Glomerular visceral epithelial cell (primary cell): ENCODE results near the gene MED23.
"Not testable (repeated sequence)": the region's sequence is repeated elsewhere in the genome, so short reads cannot be mapped to it uniquely, and the experiment has no call there.

Source experiments
- DNase-seq: peaks from one replicate; pipeline ENCODE4 v3.0.0-alpha.2; 2016; ENCODE audit errors: extremely low spot score

Gene MED23

DNA sequence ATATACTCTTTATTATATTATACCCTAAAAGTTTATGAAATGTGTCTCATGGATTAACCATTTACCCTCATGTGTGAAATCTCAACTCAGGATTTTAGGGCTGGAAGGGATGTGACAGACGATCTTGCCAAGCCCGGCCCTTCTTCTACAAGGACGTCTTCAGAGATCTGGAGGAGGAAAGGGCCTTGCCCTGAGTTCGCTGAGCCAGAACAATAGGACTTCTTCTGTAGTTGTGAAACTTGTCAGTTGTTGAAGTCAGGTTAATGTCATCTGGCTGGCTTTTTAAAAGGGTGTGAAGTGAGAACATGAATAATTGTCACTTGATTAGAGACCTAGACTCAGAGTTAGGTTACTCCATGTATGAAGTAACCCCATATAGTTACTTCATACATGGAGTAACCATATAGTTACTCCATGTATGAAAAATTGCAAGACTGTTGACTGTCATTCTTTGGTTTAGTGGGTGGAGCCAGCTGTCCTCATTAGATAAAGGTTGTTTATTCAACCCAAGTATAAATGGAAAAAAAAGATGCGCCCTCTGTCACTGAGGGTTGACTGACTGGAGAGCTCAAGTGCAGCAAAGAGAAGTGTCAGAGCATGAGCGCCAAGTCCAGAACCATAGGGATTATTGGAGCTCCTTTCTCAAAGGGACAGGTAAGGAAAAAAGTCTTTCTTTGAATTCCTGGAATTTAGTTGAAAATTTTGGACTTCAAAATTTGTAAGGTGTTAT lies 55.2 kb downstream of the MED23 start, which contains the start of gene ARG1:
ARG1 (plus strand) TSS at position 541 of the 730 bp plus-strand sequence; CDS start at position 598, 57 bp downstream.
- no peak for DNase-seq

DNA sequence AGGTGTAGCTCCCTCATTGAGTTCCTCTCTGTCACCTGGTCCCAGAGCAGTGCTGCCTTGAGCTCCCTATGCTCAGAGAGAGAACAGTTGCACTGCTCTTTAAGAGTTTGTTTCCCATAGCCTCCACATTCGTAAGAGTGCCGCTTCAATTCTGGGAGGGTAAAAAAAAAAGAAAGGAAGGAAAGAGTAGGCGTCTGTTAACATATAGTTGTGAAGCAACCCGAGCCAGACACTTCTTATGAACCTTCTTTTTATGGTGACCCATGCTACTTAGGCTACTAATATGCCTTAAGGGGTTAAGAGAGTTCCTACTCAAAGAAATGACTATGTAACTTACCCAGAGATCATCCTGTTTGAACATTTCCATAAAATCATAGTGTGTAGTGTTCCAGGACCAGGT lies 59.3 kb downstream of the MED23 start:
- no peak for DNase-seq

DNA sequence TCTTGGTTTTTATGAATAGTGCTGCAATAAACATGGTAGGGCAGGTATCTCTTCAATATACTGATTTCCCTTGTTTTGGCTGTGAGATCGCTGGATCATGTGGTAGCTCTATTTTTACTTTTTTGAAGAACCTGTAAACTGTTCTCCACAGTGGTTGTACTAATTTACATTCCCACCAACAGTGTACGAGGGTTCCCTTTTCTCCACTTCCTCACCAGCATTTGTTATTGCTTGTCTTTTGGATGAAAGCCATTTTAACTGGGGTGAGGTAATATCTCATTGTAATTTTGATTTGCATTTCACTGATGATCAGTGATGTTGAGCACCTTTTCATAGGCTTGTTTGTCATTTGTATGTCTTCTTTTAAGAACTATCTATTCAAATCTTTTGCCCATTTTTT lies 63.0 kb downstream of the MED23 start:
- DNase-seq, result no peak

DNA sequence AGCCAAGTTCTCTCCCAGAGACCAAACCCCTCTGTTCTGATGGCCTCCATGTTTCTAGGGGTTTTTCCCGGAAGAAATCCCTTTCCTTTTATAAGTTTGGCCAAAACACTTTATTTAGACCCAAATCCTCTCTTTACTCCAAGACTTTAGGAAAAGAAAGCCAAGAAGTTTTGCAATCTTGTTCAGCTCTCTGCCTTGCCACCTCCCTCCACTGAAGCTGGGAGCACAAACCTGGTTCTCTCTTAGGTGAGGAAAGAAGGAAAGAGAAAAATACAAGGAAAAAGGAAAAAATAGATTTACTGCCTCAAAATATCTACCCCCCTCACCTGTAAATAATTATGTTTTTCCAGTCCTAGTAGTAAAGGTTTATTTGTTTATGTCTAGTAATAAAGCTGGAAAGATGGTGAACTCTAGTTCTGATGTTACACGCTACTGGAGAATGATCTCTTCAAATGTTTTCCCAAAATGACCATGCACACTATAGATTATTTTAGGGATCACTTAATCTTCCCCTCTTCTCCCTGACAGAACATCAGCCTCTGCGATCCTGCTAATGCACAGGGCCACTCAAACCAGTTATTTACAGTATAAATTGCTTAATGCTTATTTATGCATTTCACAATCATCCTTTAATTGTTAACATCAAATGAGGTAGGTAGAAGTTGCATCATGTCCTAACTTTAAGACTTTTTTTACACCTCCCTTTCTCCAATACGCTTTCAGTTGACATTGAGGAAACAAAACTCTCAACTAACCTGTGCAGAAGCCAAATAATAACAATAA lies 65.9 kb downstream of the MED23 start:
- no peak for DNase-seq

DNA sequence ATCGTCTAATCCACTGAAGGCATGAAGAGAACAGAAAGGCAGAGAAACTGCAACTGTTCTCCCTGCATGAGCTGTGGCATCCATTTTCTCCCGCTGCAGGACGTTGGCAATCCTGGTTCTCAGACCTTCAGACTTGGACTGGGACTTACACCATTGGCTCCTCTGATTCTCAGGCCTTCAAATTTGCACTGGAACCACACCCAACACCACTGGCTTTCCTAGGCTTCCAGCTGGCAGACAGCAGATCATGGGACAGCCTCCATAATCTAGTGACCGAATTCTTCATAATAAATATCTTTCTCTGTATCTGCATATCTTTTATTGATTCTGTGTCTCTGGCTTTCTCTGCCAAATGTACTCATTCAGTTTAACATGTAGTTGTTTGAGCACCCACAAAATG lies 69.1 kb downstream of the MED23 start:
- DNase-seq, result no peak

DNA sequence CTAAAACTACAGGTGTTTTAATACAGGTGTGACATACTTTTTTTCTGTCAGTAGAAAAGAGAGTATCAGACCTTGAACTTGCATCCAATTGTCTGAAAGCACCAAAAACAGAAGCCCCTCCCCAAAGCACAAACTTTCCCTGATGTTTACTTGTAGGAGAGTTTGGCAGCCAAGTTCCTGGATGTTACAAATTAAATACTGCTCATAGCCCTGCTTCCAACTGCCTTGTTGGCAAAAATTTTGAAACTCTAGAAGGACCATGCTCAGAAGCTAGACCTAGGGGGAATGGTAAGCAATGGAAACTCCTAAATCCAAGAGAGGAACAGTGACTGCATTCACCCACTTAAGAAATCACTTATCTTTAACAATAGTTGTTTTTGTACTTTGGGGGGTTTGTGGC lies 72.0 kb downstream of the MED23 start:
- DNase-seq, result no peak

DNA sequence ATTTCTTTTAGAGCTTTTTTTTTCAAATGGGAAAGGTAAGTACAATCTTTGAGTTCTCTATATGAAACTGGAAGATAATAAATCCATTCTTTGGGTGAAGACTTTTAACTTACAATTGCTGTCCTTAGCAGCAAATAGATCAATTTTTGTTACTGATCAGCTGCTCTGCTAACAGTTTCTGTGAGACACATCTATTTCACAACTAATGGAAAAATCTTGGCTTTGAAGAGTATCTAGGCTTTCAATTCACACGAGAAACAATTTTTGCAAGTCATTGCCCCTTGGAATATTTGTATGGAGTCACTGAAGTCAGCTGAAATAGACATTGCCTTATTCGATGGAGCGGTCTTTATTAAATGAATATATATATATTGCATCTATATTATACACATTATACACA lies 75.5 kb downstream of the MED23 start:
- no peak for DNase-seq

DNA sequence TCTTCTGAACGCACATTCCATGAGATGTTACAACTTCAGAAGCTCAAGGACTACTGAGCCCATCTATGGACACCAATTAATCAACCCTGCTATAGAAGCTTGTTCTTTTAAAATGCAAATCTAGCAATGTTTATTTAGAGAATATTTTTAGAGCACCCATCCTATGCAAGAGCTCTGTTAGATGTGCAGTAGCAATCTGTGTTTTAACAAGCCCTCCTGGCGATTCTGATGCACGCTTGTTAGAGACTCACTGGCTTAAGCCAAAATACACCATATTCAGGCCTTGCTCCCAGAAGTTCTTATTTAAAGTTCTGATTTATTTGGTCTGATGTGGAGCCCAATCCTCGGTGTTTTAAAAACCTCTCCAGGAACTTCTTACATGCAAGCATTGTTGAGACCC lies 76.1 kb downstream of the MED23 start:
- no peak for DNase-seq

DNA sequence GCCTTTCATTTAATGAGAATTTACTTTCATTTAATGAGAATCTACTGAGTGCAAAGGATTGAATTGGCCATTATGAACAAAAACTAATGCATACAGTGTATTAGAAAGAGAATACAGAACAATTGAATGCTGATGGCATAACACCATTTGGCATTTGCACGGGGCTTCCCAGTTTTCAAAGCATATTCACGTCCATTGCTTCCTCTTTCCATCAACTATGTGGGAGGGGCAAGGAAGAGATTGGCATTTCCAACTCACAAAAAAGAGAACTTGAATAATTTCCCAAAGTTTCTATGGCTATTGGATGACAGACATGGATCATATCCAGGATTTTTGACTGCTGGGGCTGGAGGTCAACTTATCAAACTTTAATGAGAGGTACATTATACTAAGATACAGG lies 78.2 kb downstream of the MED23 start:
- no peak for DNase-seq

DNA sequence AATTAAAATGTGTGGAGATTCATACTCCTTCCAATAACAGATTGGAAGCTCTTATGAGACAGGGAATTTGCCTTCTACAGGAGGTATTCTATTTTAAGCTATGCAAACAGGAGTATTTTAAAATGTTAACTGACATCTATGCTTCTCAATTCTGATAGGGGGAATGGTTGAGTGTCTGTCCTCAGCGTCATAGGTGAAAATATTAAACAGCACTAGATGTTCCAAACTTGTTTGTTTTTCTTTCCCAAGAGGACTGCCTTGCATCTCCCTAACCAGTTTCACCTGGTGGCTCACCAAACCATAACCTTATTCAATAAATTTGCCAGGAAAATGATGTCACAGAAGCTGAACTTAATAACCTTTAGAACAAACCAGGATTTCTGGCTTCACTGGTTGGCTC lies 79.6 kb downstream of the MED23 start:
- no peak for DNase-seq

DNA sequence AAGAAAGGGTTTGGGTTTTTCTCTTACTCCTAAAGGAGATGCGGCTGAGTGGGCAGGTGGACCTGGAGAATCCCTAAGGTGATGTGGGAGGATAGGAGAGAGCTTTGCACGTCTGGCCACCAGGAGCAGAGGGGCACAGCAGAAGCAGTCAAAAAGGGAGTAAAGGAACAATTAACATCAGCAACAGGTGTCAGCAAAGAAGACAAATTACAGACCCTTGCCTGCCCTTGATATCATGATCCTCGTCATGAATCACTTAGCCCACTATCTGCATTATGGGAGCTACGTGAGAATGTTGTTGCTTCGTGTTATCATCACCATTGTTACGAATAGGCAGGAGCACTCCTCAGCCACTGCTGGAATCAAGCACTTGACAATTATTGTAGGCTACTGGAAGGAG lies 80.6 kb downstream of the MED23 start:
- no peak for DNase-seq

DNA sequence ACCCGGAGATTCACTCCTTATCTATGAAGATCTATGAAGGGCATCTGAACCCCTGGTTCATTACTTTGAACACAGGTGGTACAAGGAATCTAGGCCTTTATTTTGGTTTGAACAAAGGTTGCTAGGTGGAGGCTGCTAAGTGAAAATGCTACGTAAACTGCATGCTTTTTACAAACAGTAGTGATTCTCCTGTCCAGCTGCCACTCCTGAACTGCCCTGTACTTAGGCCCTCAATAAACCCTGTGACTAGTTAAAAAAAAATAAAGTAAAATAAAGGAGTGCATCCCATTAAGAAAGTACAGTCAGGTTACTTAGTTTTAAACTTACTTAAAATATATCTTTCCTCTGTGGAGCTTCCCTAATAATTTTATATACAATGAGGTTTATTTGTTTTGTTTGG lies 82.7 kb downstream of the MED23 start:
- DNase-seq, result no peak

DNA sequence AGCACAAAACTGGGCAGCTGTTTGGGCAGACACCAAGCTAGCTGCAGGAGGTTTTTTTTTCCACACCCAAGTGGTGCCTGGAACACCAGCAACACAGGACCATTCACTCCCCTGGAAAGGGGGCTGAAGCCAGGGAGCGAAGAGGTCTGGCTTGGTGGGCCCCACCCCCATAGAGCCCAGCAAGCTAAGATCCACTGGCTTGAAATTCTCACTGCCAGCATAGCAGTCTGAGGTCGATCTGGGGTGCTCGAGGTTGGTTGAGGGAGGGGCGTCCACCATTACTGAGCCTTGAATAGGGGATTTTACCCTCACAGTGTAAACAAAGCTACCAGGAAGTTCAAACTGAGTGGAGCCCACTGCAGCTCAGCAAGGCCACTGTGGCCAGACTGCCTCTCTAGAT lies 89.4 kb downstream of the MED23 start:
- DNase-seq, result not testable (repeated sequence)

DNA sequence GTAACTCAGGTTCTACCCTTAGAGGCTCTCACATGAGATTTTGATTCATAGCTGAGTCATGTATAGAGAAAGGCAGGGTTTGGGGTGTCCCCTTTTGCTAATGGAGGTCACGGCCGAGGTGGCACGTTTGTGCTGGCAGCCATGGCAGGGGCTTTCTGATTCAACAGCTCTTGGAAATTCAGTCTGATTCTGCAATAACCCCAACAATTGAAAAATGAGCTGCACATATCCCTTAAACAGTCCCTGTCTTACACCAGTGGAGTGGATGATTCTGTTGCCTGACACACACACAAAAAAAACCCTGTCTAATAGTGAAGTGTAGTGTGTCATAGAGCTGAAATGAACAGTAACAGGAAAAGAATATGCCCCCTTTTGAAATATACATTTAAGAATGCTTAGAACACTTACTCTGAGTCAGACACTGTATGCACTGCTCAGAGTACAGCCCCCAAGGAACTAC lies 95.4 kb downstream of the MED23 start:
- no peak for DNase-seq

DNA sequence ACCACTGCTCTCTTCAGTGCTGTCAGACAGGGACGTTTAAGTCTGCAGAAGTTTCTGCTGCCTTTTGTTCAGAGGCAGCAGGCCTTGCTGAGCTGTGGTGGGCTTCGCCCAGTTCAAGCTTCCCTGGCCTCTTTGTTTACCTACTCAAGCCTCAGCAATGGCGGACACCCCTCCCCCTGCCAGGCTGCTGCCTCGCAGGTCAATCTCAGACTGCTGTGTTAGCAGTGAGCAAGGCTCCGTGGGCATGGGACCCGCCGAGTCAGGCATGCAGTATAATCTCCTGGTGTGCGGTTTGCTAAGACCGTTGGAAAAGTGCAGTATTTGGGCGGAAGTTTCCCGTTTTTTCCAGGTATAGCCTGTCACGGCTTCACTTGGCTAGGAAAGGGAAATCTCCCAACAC lies 96.4 kb downstream of the MED23 start:
- not testable (repeated sequence) for DNase-seq

DNA sequence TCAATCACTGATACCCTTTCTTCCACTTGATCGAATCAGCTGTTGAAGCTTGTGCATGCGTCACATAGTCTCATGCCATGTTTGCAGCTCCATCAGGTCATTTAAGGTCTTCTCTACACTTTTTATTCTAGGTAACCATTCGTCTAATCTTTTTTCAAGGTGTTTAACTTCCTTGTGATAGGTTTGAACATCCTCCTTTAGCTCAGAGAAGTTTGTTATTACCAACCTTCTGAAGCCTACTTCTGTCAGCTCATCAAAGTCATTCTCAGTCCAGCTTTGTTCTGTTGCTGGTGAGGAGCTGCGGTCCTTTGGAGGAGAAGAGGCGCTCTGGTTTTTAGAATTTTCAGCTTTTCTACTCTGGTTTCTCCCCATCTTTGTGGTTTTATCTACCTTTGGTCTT lies 97.1 kb downstream of the MED23 start:
- DNase-seq, result not testable (repeated sequence)

DNA sequence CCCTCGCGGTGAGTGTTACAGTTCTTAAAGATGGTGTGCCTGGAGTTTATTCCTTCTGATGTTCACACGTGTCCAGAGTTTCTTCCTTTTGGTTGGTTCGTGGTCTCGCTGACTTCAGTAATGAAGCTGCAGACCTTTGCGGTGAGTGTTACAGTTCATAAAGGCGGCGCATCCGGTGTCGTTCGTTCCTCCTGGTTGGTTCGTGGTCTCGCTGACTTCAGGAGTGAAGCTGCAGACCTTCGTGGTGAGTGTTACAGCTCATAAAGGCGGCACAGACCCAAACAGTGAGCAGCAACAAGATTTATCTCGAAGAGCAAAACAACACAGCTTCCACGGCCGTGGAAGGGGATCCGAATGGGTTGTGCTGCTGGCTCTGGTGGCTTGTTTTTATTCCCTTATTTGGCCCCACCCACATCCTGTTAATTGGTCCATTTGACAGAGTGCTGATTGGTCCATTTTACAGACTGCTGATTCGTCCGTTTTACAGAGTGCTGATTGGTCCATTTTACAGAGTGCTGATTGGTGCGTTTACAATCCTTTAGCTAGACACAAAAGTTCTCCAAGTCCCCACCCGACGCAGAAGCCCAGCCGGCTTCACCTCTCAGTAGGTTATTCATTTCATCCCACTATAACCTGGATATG lies 103.2 kb downstream of the MED23 start:
- no peak for DNase-seq

DNA sequence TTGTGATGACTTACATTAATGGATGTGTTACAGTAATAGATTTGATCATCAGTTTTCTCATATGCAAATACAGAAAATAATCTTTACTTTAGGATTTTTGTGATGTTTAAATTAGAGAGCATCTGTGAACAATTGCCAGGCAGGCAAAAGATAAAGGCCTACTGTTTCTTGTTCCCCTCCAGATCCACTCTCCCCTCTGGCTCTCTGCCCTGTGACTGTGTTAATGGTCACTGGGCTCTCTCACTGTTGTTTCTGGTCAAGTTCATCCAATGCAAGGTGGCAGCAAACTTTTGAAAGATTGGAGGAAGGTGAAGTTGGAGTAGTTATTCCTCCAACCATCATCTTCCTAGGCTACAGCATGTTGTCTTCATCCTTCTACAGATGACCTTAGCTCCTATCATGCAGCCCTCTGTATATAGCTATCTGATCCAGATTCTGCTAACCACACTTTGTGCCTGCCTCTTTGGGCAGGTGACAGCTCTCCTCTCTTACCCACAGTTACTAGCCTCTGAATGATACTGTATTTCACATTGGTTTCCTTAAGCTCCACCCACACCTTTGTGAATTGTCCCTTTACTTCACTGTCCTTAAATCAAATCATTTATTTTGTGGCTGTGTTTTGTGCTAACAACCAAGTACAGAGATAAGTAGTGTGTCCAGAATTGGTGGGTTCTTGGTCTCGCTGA lies 103.9 kb downstream of the MED23 start:
- no peak for DNase-seq
